ENCODE data around the gene XRCC2.
"Not testable (repeated sequence)": the region's sequence is repeated elsewhere in the genome, so short reads cannot be mapped to it uniquely, and the experiment has no call there.

Gene XRCC2

DNA sequence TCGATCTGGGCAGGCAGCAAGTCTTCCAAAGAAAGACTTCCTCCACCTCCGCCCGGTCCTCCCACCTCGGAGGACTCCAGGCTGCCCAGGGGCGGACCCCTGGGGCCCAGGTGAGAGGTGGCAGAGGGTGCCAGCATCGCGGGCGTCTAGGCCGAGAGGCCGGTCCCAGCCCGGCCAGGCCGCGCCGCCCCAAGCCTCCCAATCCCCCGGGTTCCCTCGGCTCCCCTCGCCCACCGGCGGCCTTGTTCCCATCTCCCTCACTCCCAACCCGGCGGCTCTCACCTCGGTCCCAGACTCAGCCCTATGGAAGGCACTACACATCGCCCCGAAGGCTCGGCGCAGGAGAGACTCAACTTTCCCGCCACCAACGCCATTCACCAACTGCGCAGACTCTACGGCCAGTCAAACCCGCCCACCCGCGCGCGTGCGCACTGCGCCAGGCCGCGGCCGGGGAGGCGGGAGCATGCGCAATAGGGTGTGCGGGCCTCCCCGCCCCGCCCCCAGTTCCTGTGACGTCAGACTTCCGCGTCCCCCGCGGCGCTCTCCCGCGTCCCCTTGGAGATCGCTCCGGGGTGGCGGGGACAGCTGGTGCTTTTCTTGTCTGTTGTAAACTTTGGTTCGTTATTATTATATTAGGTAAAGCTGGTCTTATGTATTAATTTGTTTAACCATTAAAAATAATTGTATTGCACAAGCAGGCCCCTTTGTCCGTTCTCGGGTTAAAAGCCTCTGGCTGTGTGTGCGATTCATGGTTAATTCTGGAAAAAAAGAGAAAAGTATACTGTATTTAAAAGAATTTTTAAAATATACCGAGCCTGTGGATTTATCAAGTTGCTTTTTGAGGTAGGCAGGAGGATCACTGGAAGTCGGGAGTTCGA is at the start of gene XRCC2:
TSS of gene XRCC2 (minus strand) at position 383 of the 878 bp plus-strand sequence. CDS start at position 321, 62 bp downstream.
- peak within 1 kb of the TSS; percentile 93 for H3K4me3 ChIP-seq (replicated peaks; ENCODE audit: low read depth, low read length)
- TF ChIP-seq, protein P1, sequence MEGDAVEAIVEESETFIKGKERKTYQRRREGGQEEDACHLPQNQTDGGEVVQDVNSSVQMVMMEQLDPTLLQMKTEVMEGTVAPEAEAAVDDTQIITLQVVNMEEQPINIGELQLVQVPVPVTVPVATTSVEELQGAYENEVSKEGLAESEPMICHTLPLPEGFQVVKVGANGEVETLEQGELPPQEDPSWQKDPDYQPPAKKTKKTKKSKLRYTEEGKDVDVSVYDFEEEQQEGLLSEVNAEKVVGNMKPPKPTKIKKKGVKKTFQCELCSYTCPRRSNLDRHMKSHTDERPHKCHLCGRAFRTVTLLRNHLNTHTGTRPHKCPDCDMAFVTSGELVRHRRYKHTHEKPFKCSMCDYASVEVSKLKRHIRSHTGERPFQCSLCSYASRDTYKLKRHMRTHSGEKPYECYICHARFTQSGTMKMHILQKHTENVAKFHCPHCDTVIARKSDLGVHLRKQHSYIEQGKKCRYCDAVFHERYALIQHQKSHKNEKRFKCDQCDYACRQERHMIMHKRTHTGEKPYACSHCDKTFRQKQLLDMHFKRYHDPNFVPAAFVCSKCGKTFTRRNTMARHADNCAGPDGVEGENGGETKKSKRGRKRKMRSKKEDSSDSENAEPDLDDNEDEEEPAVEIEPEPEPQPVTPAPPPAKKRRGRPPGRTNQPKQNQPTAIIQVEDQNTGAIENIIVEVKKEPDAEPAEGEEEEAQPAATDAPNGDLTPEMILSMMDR (IDR thresholded peaks at IDR 0.05; ENCODE audit: low read depth, low read length, missing control alignments) = no peak
- peak; percentile 62 for DNase-seq (ENCODE audit: extremely low read depth, low read depth)

DNA sequence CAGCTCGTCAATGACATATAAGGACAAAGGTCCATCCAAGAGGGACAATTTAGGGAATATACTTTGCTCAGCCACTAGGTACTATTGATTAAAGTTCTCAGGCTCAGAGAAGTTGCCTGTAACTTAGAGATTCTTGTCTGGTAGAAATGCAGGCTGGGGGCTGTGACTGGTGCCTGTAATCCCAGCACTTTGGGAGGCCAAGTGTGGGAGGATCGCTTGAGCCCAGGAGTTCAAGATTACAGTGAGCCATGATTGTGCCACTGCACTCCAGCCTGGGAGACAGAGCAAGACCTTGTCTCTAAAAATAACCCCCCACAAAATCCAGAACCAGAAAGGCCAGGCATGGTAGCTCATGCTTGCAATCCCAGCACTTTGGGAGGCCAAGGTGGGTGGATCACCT is 47.4 kb upstream of the XRCC2 start:
- TF ChIP-seq, protein P1 (IDR thresholded peaks at IDR 0.05; ENCODE audit: low read depth, low read length, missing control alignments) = no peak
- no peak for DNase-seq (ENCODE audit: extremely low read depth, low read depth)
- no peak overlapping the region for H3K4me3 ChIP-seq (replicated peaks; ENCODE audit: low read depth, low read length)

DNA sequence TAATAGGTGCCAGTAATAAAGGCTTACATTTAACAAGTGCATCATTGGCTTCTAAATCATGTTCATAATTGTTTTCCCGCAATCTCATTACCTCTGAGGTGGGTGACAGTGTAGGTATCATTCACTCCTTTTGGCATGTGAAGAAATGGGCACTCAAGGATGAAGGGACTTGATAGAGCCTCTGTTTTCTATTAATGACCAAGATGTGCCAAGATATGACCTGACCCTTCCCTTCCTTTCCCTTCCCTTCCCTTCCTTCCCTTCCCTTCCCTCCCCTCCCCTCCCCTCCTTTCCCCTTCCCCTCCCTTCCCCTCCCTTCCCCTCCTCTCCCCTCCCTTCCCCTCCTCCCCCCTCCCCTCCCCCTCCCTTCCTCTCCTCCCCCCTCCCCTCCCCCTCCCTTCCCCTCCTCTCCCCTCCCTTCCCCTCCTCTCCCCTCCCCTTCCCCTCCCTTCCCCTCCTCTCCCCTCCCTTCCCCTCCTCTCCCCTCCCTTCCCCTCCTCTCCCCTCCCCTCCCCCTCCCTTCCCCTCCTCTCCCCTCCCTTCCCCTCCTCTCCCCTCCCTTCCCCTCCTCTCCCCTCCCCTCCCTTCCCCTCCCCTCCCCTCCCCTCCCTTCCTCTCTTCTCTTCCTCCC is 36.6 kb upstream of the XRCC2 start:
- DNase-seq (ENCODE audit: extremely low read depth, low read depth); H3K4me3 ChIP-seq (replicated peaks; ENCODE audit: low read depth, low read length): not testable (repeated sequence)

DNA sequence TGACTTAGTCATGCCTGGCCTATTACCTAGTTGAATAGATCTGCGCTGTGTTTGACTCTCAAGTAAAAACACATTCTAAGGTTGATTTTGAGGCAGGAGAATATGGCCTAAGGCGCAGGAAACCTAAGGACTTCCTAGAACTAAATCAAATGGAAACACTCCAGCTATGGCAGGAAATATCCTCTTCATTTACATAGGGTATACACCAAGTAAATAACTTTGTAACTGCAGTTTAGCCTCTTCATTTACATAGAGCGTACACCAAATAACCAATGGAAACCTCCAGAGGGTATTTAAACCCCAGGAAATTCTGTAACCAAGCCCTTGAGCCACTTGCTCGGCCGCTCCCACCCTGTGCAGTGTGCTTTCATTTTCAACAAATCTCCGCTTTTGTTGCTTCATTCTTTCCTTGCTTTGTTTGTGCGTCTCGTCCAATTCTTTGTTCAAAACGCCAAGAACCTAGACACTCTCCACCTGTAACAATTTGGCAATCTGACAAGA is 35.6 kb upstream of the XRCC2 start:
- TF ChIP-seq, protein P1 (IDR thresholded peaks at IDR 0.05; ENCODE audit: low read depth, low read length, missing control alignments) = no peak
- H3K4me3 ChIP-seq (replicated peaks; ENCODE audit: low read depth, low read length) = no peak overlapping the region
- DNase-seq (ENCODE audit: extremely low read depth, low read depth) = no peak

DNA sequence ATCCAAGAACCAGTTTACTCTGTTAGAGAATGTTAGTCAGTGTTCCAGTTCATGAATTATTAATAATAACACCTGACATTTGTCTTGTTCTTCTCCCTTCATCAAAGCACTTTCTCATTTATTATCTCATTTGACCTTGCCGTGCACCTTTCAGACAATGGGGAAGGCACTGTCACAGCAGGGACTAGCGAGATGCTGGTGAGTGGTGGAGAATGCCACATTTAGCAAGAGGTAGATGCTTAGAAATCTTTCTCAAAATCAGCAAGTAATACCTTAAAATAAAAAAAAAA is 34.2 kb upstream of the XRCC2 start:
- TF ChIP-seq, protein P1 (IDR thresholded peaks at IDR 0.05; ENCODE audit: low read depth, low read length, missing control alignments) = no peak
- H3K4me3 ChIP-seq (replicated peaks; ENCODE audit: low read depth, low read length) = no peak overlapping the region
- DNase-seq (ENCODE audit: extremely low read depth, low read depth) = no peak

DNA sequence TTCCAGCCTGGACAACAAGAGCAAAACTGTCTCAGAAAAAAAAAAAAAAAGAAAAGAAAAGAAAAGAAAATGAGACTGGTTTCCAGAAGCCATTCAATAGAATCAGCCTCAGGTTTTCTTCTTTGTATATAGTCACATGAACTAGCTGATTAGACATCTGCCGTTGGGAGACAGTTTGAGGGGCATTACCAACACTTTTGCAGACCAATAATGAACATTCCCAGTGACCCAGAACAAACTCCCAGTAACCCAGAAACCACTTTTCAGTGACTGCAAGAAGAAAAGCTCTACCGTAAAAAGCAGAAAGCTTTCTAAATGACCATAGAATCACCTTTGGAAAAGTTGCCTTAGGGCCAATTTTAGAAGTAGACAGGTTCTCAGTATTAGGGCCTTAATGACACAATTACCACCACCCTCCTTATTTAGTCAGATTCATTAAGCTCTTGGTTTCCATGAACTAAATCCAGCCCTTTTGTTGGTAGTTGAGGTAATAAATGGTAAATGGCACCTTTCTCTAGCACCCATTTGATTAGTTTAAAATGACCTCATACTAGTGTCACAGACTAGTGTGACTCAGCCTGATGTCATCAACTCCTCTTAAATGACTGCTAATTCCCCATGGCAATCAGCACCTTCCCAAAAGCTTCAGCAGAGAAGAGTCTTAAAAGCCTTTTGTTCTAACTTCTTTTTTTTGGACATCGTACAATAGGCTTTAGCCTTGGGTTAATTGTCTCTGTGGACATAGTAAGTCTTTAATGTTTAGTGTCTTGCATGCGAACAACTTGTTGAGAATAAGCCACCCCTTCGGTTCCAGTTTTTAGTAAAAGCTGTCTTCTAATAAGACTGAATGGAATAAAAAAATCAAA is 33.6 kb upstream of the XRCC2 start:
- no peak overlapping the region for H3K4me3 ChIP-seq (replicated peaks; ENCODE audit: low read depth, low read length)
- no peak for DNase-seq (ENCODE audit: extremely low read depth, low read depth)
- TF ChIP-seq, protein P1 (IDR thresholded peaks at IDR 0.05; ENCODE audit: low read depth, low read length, missing control alignments) = no peak

Data from HFF-Myc (cell line).